GM21515 (cell line): ENCODE measurements around the gene CDK5R1.

Experiments
- ATAC-seq: cut with Tn5 transposase; IDR thresholded peaks from one replicate; pipeline ENCODE4 v1.9.1; 2021; ENCODE audit not compliant: unreplicated experiment

CDK5R1 gene

DNA sequence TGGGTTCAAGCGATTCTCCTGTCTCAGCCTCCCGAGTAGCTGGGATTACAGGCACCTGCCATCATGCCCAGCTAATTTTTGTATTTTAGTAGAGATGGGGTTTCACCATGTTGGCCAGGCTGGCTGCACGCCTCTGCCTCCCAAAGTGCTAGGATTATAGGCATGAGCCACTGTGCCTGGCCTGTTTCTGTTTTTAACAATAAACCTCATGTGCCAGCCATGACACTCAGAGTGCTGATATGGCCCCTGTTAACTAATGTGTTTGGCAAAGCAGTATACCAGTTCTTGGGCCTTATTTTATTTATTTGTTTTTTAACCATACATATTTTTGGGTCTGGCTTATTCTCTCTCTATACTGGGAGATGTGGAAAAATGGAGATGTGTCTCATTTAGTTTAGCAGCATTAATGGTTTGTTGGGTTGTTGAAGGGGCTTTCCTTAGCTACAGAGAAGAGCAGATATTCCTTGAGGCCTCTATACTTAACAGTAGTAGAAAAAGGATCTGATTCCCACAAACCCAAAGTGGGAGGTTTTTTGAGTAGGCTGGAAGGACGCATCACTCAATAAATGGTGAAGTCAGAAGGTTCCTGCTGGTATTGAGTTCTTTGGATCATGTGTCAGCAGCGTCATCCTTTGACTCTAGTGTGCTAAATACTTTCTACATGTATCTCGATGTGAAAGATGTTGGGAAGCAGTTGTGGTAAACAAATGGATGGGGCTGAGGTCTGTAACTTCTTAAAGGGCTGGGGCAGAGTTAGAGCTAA lies 16.2 kb upstream of the CDK5R1 start:
- no peak for ATAC-seq

DNA sequence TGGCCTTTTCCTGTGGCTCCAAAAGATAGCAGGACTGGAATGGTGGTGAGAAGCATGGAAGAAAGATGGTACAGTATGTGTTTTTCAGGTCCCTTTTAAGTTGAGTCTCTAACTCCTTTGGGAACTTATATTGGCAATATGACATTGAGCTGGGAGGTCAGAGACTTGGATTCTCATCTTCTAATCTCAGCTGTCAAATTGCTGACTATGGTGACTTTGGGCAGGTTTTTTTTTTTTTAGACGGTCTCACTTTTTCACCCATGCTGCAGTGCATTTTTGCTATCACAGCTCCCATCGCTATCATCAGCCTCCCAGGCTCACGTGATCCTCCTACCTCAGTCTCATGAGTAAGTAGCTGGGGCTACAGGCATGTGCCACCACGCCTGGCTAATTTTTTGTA lies 15.1 kb upstream of the CDK5R1 start:
- no peak for ATAC-seq

DNA sequence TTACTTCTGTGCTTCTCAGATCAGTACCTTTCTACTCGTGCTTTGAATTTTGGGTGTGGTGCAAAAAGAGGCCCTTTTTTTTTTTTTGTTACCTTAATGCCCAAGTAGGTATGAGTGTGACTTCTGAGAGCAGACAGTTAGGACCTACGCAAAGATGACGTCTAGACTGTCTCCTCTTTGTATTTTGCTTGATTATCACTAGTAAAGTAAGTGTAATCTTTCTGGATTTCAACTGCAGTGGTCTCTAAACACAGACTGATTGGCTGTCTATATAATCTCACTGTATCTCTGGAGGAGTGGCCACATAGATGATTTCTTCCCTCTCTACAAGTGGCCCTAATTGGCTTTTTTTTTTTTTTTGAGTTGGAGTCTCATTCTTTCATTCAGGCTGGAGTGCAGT lies 11.5 kb upstream of the CDK5R1 start:
- no peak for ATAC-seq

DNA sequence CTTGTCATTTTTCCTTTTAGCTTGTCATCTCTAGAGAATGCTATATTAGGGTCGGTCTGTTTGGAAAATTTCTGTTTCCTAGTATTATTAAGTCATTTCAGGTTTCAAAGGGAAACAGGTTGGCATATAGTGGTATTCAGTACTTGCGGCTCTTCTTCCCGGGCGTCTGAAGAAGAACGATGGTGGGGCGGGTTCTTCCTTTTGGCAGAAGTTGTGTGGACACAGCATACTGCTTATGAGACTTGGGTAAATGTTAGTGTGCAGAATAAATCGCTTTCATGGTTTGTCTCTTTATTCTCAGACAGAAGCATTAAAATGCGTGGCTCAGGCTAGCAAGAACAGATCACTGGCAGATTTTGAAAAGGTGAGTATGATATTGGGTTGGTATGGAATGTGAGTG lies 9.6 kb upstream of the CDK5R1 start:
- ATAC-seq, result no peak

DNA sequence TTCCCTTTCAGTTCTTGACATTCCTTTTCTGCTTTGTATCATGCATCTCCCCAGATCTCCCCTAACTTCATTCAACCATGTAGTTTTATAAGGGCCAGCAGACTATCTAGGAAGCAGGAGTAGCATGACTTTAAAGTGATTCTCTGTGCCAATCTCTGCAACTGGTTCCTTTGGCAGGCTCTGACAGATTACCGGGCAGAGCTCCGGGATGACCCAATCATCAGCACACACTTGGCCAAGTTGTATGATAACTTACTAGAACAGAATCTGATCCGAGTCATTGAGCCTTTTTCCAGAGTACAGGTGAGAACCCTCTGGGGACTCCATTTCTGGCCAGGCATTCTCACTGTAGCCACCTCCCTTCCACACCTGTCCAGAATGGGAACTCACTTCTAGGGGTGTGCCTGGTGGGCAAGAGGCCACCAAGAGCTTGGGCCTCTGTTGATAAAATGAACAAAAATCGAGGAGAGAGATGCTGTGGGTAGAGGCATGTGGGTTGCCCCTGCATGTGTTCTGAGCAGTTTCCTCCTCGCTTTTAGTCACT lies 7.6 kb upstream of the CDK5R1 start:
- no peak for ATAC-seq

DNA sequence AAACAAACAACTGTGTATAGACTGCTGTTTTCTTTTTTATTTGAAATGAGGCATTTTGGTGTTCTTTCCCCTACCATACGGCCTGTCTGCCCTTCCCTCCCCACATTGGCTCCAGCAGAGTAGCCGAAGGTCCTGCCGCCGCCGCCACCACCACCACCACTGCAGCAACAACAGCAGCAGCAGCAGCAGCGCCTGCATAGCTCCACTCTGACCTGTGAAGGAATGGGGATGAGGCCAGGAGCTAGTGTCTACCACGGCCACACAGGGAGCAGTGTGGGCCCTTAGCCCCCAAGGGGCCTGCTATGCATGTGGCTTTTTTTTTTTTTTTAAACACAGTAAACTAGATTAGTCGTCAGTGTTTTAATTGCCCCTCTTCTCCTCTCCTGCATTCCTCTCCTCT lies 5.6 kb upstream of the CDK5R1 start:
- ATAC-seq, result no peak

DNA sequence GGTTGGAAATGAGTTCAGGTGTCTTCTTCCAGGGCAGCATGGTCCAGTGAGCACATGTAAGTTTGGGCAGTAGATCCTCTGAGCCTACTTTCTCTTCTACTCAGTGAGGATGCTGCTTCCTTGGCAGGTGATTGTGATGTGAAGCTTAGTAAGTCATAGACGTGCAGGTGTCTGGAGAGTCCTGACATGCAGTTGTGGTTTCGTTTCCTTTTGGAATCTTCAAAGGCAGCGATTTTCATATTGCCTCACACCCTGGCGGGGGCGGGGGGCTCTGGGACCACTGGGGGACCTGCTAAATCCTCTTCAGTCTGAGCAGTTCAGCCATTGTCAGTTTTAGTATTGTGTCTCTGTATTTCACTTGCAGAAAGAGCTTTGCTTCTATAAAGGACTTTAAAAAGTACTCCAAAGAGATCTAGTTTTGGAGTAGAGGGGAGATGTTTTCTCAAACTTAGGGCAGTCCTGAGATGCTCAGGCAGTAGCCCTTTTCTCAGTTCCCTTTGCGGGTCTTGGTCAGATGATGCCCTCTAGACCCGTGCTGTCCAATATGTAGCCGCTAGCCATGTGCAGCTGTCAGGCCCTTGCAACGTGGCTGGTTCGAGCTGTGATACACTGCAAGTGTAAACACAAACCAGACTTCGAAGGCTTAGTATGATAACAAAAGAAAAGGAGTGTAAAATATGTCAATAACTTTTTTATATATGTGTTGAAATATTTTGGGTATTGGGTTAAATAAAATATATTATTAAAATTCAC lies 4.0 kb upstream of the CDK5R1 start:
- no peak for ATAC-seq

DNA sequence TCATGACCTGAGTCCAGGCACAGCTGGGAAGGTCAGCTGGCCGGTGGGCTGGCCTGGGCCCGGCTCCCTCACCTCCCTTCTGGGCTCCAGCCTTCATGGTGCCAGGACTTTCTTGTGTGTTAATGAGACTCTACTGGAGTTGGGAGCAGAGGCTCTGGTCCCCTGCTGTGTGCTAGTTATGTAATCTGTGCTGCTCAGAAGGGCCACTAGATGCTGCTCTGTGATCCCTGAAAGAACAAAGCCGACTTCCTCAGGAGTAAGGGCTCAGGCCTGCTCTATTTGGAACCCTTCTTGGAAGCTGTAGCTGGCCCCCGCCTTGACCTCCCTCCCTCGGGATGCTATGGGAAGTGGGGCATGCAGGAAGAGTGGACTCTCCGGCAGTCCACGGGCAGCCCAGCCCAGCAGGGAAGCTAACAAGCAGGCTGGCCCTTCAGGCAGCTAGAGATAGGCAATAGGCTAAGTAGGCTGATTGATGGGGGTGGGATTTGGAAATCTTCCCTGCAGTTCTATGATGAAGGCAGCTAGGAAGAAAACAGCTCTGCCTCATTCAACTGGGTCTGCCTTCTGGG lies 3.3 kb upstream of the CDK5R1 start:
- no peak for ATAC-seq

DNA sequence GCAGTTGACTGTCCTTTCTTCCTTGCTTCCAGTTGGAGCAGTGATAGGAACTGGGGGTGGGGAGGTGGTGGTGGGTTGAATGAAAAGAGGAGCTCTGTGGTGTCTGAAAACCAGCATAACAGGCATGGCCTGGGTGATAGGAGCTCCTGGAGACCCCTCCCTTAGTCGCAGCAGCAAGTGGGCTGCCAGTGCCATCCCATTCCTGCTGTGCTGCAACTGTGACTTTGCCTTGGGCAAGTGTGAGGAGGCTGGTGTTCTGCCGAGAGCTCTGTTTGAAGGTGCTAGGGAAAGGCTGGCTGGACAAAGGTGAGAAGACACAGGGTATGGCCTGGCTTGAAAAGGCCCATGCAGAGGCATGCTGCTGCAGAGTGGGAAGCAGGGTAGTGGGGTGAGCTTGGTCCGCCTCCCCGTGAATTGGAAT lies 2.7 kb upstream of the CDK5R1 start:
- ATAC-seq, result no peak

DNA sequence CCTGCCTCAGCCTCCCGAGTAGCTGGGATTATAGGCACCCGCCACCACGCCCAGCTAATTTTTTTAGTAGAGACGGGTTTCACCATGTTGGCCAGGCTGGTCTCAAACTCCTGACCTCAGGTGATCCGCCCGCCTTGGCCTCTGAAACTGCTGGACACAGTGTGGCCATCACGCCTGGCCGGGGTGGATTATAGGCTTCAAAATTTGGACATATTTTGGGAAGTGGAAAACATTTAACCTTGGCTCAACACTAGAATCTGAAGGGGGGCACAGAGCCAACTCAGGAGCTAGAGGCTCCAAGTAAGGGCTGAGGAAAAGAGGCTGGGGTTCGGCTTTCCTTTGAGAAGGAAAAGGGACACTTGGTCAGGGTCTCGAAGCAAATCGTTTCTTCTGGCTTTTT lies 2.2 kb upstream of the CDK5R1 start:
- ATAC-seq, result no peak

DNA sequence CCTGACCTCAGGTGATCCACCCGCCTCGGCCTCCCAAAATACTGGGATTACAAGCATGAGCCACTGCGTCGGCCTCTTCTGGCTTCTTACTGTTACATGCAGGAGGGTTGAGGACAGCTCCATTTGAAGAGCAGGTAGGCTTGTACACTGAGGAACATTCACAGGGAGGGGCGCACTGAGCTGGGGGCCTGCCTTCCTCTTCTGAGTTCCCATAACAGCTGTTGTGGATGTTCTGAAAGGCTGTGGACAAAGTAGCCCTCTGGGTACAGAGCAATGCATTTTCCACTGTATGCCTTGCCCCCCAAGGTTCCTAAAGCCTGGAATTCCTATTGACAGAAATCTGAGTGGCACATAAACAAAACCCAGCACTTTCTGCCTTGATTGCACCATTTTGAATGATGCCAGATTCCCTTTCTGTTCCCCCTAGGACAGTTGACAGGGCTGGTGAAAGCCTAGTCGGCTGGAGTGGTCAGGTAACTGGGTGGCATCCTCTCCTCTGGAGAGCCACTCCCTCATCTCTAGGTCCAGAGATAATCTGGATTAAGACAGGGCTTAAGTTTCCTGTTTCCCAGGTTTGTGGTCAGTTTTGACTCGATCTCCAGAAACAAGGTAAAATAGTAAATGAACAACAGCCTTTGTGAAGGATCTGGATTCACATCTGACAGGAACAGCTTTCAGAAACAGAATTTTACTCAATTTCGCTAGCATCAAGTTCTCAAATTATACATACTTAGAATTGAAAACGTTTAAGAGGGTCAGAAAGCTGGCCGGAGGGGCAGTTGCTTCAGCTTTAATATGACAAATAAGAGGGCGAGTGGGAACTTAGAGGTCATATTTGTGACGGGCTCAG lies 1.3 kb upstream of the CDK5R1 start:
- no peak for ATAC-seq

DNA sequence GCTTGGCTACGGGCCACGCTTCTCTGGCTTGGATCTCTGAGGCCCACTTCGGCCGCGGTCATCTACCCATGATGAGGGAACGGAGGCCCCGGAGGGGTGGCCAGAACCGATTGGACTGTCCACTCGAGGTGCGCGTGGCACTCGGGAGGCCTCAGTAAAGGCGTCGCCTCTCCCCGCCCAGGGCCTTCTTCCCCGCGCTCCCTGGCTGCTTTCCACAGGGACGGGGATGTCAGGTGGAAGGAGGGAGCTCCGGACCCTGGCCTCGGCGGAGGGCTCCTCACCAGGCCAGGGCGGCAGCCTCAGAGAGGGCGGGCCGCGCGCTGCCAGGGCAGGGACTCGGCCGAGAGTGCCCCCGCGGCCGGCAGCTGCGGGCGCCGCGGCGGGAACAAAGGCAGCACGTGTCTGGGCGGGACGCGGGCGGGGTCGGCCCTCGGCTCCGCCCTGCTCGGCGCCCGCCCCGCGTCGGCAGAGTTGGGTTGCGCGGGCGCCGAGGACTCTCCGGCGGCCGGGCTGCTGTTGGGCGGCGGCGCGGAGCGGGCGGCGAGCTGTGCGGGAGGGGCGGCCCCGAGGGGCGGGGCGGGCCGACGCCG lies 587 bp upstream of the CDK5R1 start:
- peak; percentile 35 for ATAC-seq

DNA sequence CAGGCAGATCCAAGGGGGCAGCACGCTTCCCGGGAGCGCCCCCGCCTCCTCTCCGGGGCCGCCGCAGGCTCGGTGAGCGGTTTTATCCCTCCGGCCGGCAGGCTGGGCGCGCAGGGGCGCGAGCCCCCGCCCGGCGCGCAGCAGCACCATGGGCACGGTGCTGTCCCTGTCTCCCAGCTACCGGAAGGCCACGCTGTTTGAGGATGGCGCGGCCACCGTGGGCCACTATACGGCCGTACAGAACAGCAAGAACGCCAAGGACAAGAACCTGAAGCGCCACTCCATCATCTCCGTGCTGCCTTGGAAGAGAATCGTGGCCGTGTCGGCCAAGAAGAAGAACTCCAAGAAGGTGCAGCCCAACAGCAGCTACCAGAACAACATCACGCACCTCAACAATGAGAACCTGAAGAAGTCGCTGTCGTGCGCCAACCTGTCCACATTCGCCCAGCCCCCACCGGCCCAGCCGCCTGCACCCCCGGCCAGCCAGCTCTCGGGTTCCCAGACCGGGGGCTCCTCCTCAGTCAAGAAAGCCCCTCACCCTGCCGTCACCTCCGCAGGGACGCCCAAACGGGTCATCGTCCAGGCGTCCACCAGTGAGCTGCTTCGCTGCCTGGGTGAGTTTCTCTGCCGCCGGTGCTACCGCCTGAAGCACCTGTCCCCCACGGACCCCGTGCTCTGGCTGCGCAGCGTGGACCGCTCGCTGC lies 832 bp downstream of the CDK5R1 start:
- no peak for ATAC-seq

DNA sequence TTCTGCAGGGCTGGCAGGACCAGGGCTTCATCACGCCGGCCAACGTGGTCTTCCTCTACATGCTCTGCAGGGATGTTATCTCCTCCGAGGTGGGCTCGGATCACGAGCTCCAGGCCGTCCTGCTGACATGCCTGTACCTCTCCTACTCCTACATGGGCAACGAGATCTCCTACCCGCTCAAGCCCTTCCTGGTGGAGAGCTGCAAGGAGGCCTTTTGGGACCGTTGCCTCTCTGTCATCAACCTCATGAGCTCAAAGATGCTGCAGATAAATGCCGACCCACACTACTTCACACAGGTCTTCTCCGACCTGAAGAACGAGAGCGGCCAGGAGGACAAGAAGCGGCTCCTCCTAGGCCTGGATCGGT lies 1.4 kb downstream of the CDK5R1 start:
- ATAC-seq, result no peak

DNA sequence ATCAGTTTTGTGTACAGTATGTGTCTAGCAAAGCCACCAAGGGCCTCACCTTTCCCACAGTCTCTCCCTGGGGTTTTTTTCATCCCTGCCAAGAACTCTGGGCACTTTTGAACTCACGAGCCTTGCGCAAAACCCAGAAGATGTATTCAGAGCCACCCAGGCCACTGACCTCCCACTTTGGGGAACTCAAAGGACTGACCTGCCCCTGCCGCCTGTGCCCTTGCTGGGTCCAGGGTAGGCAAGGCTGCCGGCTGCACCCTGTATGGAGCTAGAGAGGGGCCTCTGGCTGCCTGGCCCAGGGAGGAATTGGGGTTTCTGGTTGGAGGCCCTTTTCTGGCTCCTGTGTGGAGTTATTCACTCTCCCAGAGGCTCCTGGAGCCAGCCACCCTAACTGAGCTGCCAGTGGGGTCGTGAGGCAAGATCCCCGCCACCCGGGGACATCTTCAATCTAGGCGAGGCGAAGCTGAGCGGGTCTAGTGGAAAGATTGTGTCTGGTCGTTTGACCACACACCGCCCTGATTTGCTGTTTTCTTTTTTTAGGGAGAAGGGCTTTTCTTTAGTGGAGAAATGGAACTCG lies 1.9 kb downstream of the CDK5R1 start:
- ATAC-seq, result no peak

DNA sequence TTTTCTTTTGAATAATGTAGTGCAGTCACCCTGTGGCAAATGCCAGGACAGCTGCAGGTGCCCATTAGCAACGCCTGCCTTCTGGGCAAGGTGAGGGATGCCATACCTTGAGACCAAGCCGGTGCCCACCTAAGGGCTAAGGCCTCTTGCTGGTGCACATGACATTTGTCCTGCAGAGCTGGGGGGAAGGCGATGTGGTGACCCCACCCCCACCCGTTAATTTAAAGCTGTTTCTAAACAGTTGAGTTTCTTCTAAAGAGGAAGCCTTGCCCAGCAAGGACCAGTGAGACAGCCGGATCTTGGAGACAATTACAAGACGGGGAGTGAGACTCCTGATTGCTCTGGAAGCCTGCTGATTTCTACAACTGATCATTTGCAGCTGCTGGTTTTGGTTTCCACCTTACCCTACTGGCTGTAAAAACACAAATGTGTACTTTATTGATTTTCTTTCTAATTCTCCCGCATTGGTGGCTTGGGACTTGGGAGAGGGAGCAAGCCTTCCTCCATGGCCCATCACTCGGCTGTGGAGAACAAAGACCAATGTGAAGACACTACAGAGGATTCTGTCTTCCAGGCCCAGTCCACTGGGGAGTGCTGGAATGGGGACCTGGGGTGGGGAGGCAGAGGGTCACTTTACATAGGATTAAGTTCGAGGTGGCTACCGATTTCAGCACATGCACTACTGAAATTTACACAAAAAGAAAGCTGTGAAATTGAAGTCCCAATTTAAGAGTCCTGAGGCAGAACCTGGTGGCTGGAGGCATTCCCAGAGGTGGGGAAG lies 2.7 kb downstream of the CDK5R1 start:
- ATAC-seq, result no peak

DNA sequence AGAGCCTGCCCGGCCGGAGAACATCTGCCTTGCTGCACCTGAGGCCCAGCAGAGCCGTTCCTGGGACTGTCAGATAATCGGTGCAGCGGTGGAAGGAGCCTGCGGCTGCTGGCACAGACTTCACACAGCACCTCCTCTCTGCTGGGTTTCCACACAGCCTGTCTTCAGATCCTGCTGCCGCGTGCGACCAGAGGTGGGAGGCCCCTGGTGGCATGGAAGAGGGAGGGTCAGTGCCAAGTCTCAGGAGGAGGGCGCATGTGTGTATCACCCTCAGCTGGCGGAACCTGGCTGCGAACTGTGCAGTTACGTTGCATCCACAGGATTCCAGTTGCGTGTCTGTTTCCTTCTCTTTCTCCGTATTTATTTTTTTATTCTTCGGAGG lies 3.3 kb downstream of the CDK5R1 start:
- ATAC-seq, result no peak

DNA sequence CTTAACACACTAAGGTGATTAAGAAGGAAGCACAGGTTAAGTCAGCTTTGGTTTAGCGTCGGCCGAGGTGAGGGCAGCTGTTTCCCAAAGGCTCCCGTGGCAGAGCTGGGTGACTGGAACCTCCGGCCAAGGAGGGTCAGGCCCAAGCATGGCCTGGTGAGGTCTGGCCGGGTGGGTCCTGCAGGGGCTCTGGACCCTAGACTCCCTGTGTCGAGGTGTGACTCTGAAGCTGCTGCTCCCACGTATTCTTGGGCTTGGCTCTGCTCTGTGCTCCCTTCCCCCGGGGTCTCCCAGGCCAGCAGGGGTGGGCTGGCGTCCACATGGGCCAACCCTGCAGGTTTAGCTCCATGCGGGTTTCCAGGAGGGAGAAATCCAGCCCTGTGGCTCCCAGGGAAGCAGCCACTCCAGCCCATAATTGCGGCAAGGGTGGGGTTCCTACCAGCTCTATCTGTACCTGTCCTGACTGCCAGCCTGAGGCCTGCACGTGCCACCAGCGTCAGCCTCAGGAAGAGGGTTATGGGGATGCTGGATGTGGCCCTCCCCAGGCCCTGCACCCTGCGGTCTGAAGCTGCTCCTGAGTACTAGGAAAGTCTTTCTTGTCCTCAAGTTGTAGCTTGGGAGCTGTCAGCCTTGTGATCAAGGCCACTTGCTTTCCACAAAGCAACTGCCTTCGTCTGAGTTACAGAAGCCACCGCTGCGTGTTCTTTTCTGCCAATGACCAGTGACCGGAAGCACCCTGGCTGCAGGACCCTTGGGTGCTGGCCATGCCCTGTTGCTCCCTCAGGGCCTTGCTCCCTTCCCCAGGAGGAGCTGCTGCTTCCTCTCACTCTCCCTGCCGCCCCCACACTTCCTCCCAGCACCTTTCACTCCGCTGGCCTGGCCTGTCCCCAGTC lies 4.8 kb downstream of the CDK5R1 start:
- ATAC-seq, result no peak
